Measurements from ENCODE around the gene HELZ. TPM values are rescaled to one million over a fixed set of nuclear protein-coding genes. Genes with fewer than 3 reads are reported as not detected.

HELZ gene
- total RNA-seq, 1 donor from 2014 or later = 147 TPM

DNA sequence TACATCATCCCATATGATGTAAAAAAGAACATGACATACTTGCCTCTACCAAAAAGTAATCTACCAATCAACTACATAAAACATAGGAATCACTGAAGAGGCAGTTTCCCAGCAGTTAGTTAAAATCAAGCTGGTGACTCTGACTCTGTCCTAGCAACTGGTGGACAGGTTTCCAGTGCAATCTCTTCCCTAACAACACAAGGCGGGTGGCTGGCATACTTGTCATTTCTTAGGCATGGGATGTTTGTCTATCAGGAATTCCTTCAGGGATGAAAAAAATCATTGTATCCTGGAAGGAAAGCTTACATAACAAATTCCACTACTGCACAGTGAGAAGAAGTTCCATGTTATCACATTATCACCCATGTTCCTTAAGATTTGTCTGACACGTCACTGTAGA is 50.9 kb downstream of the HELZ start:
- peak; percentile 5 for DNase-seq

DNA sequence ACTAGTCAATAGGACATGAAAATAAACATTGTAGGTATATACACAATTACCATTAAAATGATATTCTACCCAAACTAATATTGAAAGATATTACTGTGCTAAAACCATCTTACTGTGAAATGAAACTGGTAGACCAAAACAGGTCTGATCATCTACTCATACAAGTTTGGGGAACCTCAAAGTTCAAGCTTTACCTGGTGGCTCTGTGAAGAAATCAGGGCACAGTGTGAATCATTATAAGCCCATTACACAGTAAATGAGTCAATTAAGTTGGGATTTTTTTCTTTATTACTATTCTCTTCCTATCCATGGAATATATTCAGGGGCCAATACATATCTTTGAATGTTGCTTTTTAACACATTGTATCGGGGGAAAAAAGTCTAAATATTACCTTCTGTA is 57.1 kb downstream of the HELZ start:
- DNase-seq = no peak

DNA sequence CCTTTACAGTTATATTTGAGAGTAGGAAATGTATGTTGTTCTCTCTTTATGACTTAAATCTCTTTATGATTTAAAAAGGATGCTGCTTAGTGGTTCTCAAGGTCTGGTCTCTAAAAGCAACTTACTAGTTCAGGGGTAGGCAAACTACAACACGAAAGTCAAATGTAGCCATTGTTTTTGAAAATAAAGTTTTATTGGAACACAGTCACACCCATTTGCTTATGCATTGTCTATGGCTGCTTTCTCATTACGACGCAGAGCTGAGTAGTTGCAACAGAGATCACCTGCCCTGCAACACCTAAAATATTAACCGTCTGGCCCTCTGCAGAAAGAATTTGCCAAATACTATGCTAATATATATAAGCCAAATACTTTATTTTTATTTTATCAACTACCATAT is 58.2 kb downstream of the HELZ start:
- no peak for DNase-seq

DNA sequence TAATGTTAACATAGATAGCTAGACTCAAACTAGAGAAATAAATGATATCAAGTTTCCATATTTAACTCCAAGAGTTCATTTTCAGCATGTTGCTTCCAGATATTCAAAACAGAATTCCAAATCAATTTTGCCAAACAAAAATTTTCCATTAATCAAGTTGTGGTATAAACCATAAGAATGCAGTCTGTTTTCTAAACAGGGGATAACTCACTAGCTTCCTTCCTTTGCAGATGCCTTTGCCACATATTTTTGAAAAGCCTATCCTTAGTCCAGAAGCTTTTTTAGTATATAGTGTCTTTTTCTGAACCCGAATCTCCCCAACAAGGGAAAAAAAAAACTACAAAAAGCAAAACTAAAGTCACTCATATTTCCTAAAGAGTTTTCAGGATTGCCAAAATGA is 61.5 kb downstream of the HELZ start:
- no peak for DNase-seq

DNA sequence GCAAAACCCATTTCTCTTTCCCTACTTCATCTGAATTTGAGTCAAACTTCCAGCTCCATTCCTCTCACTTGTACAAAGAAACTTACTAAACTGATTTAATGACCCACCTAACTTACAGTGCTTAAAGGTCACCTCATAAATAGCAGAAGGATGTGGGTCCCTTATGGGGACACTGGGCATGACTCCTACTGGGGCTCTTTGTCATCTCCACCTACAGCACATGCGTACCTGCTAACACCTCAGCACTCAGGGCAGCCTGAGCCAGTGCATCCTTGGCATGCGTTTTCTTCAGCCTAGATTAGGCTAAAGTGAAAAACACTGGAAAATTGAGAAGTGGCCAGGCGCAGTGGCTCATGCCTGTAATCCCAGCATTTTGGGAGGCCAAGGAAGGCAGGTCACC is 63.2 kb downstream of the HELZ start:
- no peak for DNase-seq

DNA sequence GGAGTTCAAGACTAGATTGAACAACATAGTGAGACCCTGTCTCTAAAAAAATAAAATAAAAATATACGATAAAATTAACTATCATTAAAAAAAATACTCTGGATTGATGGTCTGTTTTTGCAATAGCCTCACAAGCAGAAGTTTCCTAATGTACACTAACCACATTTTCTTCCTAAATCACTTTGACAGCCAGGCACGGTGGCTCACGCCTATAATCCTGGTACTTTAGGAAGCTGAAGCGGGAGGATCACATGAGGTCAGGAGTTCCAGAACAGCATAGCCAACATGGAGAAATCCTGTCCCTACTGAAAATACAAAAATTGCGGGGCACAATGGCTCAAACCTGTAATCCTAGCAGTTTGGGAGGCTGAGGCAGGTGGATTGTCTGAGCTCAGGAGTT is 64.7 kb downstream of the HELZ start:
- no peak for DNase-seq

DNA sequence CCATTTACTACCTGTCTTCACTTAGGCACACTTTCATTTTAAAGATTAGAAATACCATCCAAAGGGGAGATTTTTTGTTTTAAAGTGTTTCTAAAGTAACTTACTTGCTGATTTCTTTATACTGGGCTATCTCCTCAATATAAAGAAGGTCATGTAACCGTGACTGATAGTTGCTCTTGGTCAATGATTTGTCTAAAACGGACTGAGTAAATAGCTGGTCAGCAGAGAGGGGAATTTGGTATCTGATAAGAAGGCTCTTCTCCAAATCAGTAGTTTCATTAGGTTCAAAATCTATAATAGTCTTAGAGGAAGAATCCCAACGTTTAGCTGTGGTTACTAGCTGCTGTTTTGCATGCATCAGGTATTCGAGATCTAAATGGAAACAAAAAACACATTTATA is 66.4 kb downstream of the HELZ start:
- DNase-seq = no peak

DNA sequence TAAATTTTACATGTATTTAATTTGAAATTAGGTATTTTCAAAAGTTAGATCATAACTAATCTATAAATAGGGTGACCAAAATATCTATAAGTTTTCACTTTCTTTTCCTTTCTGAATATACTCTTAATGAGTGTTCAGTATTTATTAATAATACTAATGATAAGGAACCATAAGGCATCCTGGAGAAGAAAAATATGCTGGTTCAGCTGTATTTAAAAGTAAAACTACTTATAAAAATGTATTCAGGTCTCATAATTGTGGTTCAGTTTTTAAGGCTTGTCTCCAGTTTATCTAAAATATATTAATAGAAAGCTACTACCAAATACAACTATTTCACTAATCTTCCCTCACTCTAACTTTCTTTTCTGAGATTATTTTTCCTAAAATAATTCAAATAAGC is 67.3 kb downstream of the HELZ start:
- DNase-seq = no peak

DNA sequence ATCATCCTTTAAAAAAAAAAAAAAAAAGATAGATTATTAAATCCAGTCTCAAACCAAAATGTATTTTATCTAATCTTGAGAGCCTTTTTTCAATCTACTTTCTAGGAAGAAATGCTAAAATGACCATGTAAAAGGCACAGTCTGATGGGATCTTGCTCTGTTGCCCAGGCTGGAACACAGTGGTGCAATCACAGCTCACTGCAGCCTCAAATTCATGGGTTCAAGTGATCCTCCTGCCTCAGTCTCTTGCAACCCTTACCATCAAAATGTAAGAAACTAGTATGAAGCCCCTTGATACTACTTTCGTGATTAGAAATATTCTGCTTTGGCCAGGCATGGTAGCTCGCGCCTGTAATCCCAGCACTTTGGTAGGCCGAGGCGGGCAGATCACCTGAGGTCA is 70.8 kb downstream of the HELZ start:
- no peak for DNase-seq

DNA sequence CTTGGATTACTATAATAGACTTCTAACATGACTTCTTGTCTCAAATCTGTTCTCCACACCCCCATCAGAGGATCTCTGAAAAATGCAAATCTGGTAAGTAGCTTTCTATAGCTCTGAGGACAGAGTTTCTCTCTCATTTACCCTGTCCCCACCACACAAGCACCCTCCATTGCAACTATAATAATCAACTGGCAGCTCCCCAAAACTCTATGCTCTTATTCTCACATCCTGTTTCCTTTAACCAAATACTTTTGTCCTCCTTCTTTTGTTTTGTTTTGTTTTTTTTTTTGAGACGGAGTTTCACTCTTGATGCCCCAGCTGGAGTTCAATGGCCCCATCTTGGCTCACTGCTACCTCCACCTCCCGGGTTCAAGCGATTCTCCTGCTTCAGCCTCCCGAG is 73.4 kb downstream of the HELZ start:
- DNase-seq = no peak

DNA sequence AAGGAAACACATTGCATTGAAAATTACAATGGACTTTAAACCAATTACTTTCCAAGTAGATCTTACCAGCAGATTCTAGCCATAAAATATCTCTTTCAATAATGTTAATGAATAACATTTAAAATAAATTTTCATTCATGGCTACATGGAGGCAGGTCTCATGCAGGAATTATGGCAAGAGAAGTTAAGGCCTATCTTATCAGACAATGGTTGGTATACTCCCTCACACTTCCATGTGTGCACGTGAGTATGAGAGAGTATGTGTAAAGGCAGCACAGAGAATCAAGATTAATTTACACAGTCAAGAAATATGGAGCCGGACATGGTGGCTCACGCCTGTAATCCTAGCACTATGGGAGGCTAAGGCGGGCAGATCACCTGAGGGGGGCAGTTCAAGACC is 76.5 kb downstream of the HELZ start:
- DNase-seq = no peak

DNA sequence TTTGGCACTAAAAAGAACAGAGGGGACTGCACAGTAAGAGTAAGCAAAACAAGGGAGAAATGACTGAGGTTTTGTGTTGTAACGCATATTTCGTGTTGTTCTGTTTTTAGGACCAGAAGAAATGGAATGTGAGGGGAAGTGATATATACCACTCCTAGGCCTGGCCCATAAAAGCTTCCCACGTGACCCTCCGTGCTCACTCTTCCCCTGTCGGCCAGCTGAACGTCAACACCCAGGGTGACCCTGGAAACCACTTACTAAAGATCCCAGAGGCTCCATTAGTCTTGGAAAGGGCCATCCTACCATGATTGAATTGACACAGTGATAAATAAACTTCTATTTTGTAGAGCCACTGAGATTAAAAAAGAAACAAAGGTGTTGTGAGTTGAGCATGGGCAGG is 79.8 kb downstream of the HELZ start:
- no peak for DNase-seq

DNA sequence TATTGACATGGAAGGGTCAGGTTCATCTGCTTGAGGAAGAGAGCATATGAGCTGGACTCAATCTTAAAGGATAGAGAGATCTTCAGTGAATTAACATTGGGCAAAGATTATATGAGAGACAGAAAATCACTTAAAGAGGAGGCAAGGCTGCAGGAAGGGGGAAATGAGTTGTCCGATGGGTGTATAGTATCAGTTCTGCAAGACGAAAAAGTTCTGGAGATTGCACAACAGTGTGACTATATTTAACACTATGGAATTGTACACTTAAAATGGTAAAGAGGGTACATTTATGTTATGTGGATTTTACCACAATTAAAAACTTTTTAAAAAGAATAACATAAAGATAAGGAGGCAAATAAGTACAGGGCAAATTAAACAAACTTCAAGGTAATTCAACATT is 80.7 kb downstream of the HELZ start:
- no peak for DNase-seq

DNA sequence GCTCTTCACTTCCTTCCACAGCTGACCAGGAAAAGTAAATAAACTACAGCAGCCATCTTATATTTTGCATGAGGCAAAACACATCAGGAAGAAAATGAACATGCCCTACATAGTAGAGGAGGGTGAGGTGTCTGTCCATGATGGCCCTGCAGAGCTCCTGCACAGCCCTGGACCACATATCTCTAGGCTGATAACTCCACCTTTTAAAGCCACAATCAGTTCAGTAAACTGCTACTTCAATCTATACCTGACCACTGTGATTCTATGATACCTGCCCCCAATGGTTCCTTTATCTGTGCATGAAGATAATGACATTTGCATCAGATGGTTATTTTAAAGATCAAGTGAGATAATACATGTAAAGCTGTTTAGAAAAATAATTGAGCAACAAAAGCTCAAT is 82.2 kb downstream of the HELZ start:
- DNase-seq = no peak

DNA sequence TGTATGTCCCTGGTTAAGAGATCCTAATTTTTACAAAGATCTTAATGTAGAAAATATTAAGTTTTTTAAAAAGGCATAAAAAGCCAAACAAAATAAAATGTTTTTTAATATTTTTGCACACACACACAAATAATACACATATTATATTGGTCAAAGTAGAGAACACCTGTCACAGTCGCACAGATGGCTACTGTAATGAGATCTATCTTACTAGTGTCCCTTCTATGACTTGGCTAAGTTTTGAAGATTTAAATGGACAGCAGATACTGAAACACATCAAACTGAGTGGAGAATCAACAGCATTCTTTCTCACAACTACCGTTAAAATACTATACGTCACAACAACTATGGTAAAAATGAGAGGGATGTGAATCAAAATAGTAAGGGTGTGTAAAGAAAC is 83.4 kb downstream of the HELZ start:
- DNase-seq = peak; percentile 47

DNA sequence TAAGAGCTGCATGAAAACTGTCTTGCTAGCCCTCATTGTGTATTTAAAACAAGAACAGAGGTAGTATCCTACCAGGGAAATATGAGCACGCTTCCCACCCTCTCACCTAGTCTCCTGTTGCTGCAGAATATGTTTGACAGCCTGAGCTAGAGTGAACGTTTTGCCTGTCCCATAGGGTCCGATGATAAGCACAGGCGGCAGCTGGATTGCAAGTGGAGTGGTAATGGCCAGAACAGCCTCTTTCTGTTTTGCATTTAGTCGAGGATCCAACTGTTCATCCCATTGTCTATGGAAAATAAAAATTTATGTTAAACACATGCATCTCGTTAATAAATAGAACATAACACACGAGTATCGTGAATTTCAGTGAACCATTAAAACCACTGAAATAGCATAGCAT is 84.2 kb downstream of the HELZ start:
- DNase-seq = peak; percentile 32

DNA sequence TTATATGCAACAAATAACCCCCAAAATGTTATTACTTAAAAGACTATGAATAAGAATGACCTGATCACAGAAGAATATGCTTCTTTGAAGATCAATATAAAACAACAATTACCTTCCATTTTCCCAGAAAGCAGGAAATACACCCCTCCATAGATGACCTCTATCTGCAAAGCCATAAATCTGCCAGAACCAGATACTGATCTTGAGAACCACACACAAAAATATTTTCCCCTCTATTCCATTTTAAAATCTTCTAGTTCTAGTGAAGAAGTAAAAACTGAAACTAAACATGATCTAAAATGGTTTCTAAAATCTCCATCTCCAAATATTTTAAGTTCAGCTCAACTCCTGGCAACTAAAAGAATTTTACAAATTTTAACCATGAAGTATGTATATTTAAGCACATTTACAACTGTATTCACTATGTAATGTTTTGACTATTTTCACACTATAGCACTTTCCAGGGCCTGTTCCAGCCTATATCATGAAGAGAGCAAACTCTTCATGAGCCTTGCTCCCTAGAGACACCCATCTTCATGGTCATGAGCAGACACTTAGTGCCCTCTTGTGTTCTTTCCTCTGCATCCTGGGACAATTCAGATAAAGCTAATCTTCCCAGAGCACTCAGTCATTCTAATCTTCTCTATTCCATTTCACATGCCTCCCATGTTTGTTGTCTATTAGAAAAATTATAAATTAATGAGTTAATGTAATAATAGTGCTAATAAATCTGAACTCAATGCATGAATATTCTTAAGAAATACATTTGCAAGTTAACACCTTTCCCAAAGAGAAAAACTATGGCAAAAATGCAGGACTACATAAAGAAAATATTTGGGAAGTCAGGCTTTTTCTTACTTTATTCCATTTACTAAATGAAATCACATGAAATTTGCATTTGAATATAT is 87.0 kb downstream of the HELZ start:
- DNase-seq = peak; percentile 64

DNA sequence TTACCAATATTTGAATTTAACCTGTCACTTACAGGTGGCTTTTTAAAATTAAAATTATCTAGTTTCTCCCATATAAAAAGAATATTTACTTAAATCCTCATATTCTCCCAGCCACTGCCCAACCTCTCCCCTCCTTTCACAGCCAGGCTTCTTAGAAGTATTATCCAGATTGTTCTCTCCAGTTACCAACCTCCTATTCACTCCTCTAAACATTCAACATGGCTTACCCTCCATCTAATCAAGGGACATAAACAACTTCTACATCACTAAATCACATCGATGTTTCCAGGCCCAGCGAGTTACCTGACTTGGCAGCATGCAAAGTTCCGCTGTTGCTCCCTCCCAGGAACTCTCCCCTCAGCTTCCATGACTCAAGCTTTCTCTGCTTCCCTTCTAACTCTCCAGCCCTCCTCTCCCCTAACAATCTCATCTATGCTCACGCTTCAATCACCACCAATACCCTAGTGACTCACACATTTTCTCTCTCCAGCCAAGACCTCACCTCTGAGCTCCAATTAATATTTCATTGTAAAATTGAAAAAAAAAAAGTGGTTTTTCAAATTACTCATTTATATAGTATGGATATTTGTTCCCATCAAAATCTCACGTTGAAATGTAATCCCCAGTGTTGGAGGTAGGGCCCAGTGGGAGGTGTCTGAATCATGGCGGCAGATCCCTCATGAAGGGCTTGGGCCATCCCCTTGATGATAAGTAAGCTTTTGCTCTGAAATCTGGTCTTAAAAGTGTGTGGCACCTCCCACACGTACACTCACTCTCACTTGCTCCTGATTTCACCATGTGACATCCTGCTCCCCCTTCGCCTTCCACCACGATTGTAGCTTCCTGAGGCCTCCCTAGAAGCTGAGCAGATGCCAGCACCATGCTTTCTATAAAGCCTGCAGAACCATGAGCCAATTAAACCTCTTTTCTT is 88.5 kb downstream of the HELZ start:
- DNase-seq = no peak

DNA sequence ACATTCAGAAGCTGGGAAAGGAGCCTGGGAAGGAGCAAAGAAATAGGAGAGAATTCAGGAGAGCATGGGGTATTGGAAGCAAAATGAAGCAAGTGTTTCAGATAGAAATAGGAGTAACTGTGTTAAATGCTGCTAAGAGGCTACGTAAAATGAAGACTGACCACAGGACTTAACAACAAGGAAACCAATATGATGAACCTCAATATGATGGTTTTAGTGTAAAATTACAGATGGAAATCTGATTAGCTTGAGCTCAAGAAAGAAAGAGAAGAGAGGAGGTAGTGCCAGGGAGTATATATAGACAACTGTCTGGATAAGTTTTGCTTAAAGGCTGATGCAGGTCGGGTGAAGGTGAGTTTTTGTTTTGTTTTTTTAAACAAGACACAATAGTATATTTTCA is 92.2 kb downstream of the HELZ start:
- DNase-seq = no peak

DNA sequence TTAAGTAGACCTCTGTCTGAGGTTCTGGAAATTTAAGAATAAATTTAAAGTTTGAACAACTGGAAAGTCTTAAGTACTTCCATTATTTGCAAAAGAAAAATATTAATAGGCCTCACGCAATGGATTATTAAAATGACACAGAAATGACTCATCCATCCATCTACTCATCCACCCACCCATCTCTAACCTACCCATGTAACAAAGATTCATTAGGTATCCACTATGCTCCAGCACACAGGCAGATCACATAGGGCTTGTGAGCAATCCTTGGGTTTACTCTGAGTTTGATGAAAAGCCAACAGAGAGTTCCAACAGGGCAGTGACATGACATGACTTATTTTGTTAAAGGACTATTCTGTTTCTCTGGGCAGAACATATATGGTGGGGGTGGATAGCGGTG is 93.3 kb downstream of the HELZ start:
- no peak for DNase-seq

DNA sequence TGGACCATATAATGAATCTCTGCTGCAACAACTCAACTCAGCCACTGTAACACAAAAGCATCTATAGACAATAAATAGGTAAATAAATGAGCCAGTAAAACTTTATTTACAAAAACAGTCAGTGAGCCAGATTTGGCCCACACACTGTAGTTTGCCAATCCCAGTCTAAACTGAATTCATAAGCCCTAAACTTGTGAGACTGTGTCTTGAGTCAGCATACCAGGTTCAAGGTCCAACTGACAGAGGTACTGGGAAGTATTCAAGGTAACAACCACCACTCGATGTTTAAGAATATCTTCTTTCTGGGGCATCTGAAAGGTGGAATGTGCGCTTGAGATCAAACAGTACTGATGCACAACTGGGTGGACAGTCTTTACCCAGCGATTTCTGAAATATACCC is 94.2 kb downstream of the HELZ start:
- DNase-seq = no peak

DNA sequence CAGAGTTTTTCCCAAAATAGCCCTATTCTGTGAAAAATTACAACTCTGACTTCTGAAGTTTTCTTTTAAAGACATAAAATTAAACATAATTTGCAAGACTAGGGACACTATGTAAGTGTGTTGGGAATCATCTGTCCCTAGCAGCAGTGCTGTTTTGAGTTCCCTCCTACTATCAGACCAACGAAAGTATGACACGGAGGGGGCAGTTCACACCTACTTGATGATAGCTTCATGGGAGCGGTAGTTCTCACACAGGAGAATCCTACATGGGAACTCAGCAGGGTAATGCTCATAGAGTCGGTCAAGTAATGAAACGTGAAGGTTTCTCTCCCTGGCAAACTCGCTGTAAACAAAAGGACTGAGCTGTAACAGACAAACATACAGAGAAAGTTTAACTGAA is 96.6 kb downstream of the HELZ start:
- DNase-seq = no peak

DNA sequence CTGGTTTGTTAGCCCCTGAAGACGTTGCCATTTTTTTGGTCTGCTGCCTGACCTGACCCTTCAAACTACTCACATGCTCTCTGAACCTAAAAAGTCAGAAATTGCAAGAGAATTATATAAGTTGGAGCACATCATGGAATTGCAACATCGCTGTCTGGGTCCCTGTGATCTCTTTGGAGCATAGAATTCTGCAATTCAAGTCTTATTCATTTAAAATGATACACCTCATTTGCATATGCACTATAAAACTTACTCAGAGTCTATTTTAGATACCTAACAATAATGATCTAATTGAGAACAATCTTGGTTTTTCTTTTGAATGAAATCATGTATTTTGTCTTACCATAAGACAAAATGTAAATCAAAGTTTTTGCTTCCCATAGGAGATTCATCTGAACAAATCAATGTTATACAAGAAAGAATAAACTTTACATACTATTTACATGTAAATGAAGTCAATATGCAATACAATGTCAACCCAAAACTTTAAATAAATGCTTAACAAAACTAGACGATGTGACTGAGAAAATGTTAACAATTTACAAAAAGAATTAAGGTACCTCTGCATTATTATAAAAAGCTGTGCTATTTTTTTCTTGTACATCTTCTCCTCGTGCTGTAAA is 99.7 kb downstream of the HELZ start:
- DNase-seq = no peak
